T-helper 1 cell (primary cell): ENCODE results near the gene SAMD7.
A peak's percentile ranks its signal among the peaks of the same experiment; 100 is the strongest.

Source experiments
- DNase-seq, 5 donors: peaks; one replicate each; pipeline ENCODE4 v3.0.0-alpha.2; 2012 to 2020

Gene SAMD7

DNA sequence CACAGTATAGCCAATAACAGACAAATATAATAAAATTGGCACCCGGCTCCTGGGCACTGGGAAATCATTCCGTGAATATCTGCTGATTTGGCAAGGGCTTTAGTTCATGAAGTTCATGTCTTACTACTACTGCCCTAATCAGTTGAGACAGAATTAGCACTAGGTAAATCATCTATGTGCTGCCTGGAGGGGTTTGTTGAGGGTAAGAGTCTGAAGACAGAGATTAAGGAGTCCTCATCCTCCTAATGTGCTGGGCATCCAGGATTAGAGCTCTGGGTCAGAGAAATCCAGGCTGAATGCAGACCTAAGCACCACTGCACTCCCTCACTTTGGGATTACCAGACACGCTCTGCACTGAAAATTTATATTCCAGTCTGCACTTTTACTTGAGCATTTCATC lies 2.0 kb downstream of the SAMD7 start:
- no peak for DNase-seq

DNA sequence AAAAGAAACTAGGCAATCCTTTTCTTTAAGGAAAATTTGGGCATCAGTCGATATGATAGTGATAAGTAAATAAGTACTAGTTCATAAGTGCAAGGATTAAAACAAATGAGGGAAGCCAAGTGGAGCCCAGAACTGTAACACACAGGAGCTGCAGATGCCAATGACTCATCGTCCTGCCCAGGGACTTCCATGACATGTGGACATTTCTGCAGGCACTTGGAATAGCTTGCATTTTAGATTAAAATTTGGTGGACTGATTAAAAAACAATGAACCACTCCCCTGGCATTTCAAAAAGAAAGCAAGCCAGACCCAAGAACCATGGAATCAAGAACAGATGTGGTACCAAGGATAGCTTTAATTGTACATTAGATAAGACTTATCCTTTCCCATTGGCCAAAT lies 2.9 kb downstream of the SAMD7 start:
- DNase-seq: no peak

DNA sequence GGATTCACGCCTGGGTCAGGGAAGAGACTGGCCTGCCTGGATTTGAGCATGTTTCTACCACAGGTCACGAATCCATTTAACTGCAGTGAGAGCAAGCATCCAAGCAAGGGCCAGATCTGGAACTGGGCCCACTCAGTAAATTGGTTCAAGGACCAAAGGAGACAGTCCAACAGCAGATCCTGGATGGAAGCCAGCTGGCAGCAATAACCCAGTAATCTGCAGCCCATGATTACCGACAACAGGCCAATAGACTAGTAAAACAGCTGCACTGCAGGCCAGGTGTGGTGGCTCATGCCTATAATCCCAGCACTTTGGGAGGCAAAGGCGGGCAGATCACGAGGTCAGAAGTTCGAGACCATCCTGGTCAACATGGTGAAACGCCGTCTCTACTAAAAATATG lies 11.8 kb downstream of the SAMD7 start:
- DNase-seq: no peak

DNA sequence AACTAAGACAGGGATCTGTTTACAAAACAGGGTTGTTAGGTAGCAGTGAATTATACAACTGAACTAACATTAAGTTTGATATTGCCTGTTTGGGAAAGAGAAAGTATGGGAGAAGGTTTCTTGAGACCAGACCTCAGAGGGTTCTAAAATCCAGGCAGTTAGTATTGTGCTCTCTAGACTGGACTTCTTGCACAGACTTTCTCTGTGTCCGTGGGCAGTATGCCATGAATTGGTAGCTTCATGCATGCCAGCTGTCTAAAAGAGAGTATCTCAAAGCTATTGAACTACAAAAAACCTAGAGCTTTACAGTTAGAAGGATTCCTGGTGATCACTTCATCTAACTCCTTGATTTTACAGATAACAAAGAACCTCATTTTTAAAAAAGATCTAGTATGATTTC lies 12.5 kb downstream of the SAMD7 start:
- no peak for DNase-seq

DNA sequence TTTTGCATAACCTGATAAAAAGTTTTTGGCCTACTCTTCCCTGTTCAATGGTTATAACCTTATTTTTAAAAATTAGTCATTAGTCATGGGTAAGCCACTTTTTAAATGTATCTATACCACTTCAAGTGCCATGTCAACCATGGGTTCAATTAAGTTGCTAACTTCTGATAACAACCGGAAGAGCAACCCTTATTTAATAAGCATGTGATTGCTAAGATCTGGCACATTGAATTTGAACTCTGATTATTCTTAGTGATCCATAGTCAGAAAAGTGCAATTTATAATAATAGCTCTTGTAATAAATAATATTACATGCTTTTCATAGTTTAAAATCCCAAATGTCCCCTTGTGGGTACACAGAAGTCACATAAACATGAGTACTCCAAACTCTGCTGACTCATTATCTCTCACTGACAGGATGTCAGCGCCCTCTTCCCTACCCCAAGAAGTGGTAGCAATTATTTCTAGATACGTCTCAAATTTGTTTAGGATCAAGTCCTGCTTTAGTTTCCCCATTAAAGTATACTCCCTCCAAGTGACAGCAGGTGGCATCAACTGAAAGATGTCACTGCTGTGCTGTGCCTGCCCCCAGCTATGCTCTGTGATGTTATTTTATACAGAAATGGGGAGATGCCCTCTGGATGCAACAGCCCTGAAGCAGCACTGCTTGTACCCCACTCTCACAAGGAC lies 18.6 kb downstream of the SAMD7 start:
- no peak for DNase-seq

DNA sequence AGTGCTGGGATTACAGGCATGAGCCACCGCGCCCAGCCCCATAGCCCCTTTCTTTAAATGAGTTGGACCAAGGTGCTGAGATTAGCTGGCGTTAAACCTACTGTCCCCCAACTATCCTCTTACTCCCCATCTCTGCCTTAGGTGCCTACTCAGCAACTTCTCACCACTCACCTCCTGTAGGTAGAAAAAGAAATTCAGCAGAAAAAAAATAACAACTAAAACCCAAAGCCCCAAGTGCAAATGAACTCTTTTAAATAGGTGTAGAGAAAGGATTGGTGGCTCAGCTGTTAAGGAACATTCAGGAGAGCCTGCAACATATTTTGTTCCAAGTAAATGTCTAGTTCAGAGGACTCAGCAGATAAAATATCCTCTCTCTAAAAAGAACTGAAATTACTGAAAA lies 19.5 kb downstream of the SAMD7 start:
- no peak for DNase-seq

DNA sequence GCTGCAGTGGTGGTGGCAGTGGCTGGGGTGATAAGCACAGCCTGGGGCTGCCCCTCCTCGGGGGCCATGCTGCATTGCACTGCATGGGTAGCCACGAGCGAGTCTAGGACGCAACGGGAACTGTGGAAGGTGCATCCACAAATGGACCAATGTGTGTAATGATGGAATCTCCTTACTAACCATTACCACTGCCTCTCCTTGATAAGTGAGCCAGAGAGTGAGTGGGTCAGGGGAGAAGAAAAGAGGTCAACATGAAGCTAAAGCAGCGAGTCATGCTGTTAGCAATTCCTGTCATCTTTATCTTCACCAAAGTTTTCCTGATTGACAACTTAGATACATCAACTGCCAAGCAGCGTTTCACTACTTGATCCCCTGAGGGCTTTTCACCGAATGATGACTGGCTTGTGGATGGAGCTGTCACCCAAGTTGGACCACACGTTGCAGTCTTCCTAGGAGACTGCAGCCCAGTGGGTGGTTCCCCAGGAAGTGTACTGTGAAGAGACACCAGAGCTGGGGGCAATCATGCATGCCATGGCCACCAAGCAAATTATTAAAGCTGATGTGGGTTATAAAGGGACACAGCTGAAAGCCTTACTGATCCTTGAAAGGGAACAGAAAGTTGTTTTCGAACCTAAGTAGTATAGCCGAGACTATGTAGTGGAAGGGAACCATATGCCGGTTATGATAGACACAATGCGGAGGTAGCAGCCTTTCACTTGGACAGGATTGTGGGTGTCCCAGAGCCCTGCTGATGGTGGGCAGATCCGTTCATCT lies 20.6 kb downstream of the SAMD7 start:
- no peak for DNase-seq

DNA sequence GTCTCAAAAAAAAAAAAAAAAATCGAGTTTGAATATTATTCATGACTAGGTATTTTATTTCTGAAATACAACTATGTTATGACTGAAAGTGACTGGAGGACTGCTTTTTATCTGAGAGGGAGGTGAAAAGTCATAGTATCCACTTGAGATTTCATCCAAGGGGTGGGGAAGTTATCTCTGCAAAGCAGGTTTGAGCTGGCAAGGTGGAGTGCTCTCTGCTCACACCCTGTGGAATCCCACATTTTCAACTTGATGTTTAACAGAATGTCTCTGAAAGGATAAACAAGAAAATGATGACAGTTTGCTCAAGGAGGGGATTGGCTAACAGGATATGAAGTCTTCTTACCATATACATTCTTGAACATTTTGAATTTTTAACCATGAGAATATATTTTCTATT lies 27.9 kb downstream of the SAMD7 start:
- DNase-seq: no peak

DNA sequence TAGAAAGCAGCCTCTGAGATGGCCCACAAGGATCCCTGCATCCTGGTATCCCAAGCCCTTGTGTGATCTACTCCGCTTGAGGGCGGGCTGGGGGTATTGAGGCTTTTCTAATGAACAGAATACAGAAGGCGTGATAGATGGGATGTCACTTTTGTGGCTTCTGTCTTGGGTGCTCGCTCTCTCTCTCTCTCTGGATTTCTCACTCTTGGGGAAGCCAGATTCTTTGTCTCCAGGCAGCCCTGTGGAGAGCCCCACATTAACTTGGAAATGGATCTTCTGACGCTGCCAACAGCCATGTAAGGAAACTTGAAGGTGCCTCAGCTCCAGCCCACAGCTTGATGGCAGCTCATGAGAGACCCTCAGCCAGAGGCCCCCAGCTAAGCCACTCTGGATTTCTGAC lies 28.4 kb downstream of the SAMD7 start:
- no peak for DNase-seq

DNA sequence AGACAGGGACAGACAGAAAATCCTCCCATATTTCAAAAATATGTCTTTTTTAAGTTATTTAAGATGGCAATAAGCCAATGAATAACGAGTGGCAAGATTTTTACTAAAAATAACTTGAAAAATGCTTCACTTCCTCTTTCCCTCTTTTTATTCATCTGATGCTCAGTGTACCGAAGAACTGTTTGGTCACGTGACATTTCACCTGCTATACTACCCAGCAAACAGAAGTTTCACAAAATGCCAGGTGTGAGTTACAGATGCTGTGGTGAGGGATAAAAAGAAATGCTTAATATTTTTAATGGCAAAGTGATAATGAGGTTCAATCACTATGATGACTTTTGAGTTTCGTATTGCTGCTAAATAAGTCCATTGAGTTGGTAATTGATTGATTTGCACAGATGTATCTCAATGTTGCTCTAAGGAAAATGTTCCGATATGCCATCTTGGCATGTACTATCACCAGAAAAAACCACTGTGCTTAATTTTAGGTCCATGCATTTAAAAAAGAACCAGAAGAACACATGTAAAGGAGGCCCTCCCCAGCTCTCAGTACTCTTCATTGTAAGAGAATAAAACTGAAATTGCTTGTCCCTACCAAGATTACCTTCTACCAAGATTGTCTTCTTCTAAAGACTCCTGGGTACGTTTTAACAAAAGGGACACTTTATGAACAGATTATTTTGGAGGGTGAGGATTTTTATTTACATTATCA lies 29.3 kb downstream of the SAMD7 start:
- no peak for DNase-seq

DNA sequence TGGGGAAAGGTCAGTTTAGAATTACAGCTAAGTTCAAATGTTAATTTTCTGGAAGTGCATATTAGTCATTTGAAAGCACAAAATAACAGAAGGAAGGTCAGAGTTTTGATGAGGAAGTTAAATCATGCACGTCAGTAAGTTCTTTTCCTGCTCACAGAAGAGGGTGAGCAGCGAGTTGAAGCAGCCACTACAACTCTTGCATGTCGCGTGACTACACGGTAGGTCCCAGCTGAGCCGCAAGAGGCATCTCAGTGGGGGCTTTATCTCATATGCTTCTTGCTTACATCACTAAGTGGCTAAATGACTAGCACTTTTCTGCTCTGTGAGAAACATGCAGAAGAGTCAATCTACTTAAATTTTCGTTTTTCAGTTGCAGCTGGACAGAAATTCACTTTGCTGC lies 33.9 kb downstream of the SAMD7 start:
- DNase-seq: peak in 1 of 5 donors; percentile 70

DNA sequence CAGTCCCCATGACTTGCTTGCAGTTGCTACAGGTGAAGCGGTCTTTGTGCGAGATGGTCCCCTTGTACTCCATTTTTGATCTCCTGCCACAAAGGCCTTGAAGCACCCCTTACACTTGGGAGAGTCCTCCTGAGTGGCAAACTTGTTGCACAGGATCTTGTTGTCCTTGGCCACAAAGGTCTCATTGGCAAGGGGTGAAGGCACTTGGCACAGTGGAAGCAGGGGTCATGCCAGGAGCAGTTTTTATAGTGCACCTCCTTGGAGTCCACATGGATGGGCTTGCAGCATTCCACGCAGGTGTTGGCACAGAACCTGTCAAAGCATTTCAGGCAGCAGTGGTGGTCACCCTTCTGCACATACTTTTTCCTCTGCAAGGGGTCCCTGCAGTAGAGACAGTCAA lies 35.0 kb downstream of the SAMD7 start:
- DNase-seq: no peak

DNA sequence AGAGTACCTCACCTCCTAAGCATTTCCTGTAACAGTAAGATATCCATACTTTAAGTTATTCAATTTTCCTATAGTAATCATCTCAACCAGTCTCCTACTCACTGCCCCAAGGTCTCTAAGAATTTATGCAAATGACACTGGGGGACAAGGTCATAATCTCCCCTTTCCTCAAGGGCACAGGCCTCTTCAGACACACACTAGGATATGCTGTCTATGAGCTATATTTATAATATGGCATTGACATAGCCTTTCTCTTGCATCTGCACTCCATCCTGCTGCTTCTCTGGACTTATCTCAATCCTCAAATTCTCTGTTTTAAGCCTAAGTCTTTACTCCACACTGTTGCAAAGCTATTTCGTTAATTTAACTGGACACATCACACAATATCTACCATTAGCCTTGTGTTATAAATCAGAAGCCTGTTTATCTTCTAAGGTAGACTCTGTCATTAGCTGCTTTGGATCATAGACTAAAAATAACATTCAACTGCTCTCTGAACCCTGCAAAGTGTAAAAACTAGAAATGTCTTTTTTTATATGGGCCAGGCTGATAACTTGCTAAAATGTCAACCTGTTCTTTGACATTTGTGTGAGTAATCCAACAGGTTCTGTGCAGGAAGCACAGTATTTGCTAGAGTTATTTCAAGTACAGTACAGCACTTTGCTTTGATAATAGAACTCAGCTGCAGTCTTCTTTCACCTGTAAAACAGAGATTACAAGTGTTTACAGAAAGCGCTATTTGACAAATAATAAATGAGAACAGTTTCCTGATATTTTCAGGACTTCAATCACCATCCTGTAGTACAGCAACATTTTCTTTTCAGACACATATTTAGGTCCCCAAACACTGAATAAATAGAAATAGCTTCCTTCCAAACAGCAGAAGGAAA lies 37.4 kb downstream of the SAMD7 start:
- DNase-seq: no peak

DNA sequence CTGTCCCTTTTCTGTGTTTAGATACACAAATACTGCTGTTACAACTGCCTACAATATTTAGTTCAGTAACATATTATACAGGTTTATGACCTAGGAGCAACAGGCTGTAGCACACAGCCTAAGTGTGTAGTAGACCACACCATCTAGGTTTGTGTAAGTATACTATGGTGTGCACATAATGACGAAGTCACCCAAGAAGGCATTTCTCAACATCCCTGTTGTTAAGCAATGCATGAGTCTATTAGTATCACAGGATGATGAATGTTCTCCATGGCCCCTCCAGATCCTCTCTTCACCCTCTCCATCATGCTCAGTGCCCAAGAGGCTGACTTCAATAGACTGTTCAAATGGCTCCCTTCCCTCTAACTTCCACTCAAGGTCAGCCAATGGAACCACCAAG lies 40.7 kb downstream of the SAMD7 start:
- DNase-seq: no peak

DNA sequence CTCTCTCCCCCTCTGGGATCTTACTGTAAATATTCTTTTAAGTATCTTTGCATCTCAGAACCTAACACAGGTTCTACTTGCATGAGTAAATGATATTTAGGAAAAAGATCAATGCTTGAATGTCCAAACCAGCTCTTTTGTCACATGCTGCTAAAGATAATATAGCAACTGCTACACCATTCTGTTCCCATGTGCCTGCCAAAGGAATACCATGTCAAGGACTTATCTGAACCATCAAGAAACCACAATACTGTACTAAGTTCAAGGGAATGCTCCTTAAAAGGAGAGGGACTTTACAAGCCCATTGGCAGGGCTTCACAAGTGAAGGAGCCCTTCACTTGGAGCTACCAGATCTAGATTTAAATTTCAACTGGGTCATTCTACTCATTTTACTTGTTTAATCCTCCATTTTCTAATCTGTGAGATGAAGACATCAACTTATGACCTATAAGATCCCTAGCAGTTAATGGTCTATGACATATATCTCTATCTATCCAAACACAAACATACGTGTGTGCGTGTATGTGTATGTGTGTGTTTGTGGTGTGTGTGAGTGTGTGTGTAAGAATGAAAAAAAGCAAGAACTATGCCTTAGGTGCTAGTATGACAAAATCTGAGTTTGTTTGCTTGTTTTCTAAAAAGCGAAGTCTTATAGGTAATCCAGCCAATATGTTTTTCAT lies 42.2 kb downstream of the SAMD7 start:
- DNase-seq: no peak

DNA sequence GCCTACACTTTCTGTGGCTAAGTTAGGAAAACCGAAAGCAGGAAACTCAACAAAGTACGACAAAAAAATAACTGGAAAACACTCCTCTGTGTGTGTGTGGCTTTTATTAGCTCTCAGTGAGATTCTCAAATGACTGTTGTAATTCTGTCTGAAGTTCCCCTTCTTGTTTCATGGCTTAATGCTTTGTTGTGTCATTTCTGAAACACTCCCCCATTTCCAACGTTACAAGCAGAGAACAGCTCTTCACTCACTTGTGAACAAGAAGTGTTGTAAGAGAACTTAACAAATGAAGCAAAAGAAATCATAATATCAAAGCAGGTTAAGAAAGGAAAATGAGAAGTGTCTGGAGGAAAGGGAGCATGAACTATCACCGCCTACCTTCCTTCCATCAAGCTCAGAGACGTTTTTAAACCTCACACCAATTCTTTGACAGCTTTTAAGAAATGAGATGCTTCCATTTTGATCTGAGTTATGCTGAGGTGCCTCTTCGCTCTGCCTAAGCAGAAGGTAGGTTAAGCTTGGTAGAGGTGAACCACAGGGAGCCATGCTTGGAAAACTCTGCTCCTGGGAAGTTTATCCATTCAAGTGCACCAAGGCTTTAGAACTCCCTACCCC lies 42.9 kb downstream of the SAMD7 start:
- no peak for DNase-seq

DNA sequence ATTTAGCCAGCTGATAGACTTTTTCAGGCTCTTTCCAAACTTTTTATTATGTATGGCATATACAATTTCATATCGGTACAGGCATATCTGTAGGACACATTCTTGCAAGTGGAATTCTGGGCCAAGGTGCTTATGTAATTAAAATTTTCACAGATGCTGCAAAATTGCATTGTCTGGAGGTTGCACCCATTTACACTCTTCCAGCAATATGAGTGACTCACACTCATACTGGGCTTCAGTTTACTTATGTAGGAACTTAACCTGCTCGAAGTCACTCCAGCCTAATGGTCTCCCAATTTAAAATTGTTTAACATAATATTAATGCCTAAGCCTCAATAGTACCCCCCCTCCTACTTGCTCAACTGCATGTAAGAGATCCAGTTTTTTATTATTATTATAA lies 44.0 kb downstream of the SAMD7 start:
- no peak for DNase-seq

DNA sequence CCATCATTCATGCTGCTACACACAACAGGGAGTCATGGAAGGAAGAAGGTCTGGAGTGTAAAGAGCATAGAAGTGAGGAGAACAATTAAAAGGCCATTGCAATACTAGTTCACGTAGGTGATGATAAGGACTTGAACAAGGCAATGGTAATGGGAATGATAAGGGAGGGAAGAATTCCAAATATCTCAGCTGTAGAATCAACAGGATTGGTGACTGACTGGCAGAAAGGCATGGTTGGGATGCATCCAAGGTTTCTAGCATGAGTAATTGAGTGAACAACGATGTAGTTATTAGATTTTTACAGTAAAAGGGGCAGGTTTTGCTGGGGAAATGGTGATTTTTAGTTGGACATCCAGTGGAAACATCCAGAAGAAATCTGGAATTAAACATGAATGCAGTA lies 52.8 kb downstream of the SAMD7 start:
- no peak for DNase-seq

DNA sequence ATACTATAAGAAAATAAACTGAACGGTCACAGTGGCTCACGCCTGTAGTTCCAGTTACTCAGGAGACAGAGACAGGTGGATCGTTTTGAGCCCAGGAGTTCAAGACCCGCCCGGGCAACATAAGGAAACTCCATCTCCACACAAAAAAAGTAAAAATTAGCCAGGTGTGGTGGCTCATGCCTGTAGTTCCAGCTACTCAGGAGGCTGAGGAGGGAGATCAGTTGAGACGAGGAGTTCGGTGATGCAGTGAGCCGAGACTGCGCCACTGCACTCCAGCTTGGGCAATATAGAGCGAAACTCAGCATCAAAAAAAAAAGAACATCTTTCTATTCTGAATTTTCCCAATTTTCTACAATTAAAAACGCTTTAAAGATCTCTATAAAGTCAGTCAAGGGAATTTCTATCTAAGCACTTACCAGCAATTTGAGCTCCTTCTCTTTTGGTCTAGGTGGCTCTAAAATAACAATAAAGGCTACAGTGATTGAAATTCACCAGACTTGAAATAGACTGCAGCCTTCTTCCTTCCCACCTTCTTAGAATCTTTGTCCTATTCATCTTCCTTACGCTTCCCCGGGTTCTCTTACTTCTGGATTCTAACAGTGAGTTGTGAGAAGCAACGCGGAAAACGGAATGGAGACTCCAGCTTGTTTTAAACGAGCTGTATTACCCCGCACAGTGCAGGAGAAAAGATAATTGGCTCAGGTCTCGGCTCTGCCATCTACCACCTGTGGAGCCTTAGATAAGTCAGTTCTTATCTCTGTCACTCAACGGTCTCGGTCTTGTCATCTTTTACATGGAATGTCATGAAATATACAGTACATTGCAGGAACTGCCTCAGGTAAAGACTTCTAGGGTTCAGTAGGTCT lies 54.4 kb downstream of the SAMD7 start:
- DNase-seq: no peak

DNA sequence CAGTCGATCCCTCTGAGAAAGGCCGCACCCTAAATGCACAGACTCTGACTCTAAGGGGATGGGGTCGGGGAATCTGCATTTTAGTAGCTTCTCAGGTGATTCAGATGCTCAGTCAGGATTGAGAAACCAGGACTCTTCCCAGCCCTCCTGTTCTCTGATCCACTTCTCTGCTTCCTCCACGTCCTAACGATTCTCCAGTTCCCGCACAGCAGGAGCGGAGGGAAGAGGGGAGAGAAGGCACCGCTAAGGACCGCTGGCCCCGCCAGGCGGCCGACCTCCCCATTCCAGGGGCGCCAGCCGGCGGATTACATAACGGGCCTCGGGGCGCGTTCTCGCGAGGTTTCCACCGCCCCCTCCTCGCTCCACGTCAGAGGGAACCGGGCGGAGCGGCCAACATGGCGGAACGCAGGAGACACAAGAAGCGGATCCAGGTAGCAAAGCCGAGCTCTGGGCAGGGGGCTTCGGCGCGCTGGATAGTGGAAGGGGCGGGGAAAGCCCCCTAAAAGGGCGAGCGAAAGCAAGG lies 55.1 kb downstream of the SAMD7 start, which contains the start of gene SEC62:
SEC62 (plus strand) TSS at position 380 of the 523 bp plus-strand sequence; CDS start at position 396, 16 bp downstream.
- DNase-seq: peak; percentile 89 to 95 (median 91)
